NK-92 (cell line): Measurements from ENCODE around the gene ARIH2.
"Not testable (repeated sequence)": the region's sequence is repeated elsewhere in the genome, so short reads cannot be mapped to it uniquely, and the experiment has no call there.

Source experiments
- DNase-seq: peaks from one replicate; lab custom pipeline; 2025; ENCODE audit not compliant: unreplicated experiment; lab: John Stamatoyannopoulos, UW

Gene ARIH2

DNA sequence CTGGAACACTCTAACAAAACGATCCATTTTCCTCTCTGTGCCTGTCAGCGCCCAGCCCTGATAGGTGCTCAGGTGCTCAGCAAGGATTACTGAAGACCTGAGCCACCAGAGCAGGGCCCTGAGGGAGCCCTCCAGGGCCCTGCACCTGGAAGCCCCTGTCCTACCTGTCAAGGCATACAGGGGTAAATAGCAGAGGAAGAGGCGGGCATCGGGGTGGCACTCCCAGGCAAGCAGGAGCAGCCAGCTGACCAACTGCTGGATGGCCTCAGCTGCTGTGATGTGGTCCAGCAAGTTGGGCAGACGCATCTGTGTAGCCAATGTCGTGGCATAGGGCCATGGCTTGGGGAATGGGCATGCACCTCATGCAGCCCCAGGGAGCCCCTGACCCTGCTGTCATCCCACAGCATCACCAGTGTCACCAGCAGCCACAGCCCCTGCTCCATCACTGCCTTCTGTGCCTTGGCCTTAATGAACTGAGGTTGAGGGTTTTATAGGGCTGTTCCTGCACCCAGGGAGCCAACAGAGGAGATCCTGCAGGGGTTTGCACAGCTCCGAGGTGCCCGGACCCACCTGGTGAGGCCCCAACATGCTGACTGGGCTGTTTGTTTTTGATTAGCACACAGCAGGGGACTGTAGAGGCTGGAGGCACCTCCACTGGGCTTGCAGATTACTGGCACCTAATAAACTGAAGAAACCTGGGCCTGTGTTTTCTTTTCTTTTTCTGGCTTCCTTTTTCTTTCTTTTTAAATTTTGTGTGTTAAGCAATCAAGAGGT is 80.6 kb downstream of the ARIH2 start:
- no peak for DNase-seq

DNA sequence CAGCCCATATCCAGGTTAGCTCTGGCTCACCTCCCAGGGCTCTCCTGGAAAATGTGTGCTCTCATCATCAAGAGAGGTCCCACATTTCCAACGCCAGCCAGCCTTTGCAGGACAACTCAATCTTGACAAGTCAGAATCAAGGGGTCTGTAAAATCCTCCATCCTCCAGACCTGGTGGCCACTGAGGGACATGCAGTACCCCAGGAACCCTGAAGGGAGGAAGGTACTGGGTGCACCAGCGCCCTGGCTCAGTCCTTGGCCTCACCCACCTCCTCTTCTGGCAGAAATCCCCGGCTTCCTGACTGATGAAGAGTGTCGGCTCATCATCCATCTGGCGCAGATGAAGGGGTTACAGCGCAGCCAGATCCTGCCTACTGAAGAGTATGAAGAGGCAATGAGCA is 82.5 kb downstream of the ARIH2 start:
- no peak for DNase-seq

DNA sequence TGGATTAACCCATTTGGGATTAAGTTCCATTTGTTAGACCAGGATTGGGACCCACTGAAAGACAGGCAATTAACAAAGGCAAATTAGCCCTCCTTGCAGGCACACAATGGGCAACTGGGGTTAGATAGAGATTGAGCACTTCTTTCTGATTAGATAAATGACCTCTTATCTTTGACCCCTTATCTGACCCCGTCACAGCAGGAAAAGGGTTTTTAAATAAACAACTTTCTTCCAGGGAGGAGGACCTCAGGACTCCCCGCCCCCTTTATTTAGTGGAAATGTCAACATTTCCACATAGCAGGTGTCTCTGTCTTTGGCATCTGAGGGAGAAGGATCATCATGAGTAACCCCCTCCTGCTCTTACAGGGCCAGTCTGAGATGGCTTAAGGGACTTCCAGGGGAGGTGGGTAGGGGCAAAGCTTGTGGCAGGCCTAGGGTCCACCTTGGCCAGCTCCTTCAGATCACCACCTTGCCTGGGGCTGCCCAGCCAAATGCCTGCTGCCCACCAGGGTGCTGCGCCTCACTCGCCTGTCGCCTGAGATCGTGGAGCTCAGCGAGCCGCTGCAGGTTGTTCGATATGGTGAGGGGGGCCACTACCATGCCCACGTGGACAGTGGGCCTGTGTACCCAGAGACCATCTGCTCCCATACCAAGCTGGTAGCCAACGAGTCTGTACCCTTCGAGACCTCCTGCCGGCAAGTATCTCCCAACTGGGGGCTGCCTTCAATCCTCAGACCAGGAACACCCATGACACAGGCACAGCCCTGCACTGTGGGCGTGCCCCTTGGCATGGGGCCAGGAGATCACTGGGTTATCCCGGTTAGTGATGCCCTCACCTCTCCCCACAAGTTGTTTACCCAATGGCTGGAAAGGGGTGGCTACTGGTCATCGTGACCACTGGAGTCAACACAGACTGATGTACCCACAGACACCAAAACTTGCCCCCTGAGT is 86.0 kb downstream of the ARIH2 start:
- DNase-seq, result no peak

DNA sequence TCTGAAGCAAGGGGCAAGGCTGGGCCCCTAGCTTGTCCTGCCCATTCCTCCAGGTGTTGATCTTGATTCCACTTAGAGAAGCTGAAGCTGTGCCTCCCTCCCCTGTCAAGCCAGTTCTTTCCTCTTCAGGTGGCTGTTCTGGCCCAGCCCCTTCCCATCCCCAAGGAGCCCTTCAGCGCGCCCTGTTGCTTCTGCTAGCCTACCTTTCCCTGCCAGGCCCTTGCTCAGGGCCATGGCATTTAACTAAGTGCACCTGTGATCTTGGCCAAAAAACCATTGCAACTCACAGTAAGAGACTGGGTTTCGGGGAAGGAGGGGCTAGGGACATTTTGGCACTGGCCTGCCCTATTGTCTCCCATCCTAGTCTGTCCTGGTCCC is 86.7 kb downstream of the ARIH2 start:
- no peak for DNase-seq

DNA sequence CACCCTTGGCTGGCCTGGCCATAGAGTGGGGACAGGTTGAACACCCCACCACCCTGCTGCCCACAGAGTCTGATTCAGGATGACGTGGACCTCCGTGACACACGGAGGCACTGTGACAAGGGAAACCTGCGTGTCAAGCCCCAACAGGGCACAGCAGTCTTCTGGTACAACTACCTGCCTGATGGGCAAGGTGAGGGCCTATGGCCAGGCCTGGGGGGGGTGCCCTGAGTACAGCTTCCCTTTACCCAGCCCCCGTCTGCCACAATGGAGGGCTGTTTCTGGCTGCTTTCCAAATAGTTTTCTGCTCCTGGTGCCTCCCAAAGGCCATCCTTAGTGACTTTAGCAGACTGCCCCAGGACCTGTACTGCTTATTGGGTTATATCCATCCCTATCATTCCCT is 87.4 kb downstream of the ARIH2 start:
- no peak for DNase-seq

DNA sequence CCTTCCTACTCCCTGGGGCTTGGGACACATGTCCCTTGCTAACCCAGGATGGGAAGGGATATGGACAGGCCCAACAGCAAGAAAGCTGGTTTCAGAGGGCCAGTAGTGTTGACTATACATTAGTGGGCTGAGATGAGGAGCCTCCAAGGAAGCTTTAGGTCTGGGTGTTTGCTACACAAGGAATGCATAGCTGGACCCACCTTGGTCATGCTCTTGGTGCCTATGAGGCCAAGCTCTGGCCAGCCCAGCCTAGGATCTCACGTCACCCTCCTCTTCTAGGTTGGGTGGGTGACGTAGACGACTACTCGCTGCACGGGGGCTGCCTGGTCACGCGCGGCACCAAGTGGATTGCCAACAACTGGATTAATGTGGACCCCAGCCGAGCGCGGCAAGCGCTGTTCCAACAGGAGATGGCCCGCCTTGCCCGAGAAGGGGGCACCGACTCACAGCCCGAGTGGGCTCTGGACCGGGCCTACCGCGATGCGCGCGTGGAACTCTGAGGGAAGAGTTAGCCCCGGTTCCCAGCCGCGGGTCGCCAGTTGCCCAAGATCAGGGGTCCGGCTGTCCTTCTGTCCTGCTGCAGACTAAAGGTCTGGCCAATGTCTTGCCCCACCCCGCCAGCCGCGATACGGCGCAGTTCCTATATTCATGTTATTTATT is 87.9 kb downstream of the ARIH2 start:
- DNase-seq, result no peak

DNA sequence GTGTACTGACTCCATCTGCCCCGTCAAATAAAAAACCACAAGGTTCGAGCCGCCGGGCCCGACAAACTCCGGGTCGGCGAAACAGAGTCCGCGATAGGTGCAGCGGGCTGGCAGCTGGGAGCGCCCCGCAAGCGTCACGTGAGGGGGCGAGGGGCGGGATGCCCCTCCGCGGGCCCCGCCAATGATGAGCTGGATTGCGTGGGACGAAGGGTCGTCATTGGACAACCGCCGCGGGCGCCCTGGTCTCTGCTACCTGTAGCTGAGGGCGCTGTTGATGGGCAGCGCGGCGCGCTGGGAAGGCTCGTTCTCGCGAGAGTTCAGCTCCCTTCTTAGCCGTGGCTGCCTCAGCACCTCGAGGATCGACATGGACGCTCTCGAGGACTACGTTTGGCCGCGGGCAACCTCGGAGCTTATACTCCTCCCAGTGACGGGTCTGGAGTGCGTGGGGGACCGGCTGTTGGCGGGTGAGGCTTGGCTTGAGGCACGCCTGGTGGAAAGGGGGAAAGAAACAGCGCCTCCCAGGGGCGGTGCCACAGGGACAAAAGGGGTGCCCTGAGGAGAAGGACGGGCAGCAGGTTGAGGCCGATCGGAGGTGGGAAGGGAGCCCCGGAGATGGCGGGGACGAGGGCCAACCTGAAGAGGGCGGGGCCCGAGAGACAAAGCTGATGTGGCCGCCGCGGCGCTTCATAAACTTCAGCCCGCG is 88.6 kb downstream of the ARIH2 start, which contains the start of gene WDR6:
Gene WDR6 (plus strand): TSS at position 324 of the 703 bp plus-strand sequence. CDS start 41 bp downstream, at position 365.
- DNase-seq, result peak; percentile 63

DNA sequence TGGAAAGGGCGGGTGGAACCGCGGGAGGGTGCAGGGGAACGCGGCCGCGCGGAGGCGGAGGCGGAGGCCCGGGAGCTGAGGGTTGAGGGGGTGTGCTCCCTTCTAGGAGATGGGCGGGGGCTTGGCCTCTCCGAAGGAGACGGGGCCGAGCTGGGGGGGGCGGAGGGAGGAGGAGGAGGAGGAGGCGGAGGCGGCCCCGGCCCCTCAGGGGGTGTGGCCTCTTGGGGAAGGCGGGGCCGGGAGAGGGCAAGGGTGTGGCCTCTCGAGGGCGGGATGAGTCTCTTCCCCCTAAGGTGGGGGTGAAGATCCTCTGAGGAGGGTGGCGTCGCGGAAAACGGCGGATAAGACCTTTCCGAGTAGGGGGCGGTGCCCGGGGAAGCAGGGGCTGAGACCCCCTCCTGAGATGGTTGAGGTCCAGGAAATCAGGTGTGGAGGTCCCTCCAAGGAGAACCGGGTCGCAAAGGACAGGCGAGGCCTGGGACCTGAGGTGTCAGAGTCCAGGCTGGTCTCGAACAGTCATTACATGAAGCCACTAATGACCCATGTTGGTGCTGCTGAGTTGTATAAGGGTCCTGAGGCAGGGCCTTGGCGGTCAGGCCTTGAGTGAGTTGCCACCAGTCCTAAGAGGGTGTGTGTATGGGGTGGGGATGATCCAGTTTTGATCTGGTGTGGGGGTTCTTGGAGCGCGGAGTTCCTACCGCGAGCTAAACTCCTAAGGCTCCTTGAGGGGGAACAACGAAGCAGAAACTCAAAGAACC is 89.3 kb downstream of the ARIH2 start:
- peak; percentile 16 for DNase-seq

DNA sequence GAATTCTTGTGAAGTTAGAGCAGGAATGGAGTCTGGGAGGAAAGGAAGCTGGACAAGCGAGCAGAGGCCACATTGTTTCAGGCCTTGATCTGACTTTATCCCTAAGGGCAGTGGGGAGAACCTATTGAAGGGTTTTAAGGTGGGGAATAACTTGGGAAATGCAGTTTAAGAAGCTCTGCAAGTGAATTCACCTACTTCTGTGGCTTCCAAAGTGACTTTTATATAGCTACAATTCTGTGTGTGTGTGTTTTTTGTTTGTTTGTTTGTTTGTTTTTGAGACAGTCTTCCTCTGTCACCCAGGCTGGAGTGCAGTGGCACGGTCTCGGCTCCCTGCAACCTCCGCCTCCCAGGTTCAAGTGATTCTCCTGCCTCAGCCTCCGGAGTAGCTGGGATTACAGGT is 90.0 kb downstream of the ARIH2 start:
- not testable (repeated sequence) for DNase-seq

DNA sequence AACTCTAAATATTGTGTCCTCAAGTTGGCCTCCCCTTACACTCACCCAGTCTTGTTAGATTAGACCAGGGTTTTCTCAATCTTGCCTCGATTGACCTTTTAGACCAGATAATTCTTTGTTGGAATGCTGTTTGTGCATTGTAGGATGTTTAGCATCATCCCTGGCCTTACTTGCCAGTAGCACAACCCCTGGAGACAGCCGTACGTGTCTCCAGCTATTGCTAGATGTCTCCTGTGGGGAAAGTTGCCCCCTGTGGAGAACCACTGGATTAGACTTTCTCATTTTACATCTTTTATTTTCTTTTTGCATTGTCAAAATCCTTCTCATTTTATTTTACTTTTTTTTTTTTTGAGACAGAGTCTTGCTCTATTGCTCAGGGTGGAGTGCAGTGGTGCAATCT is 90.8 kb downstream of the ARIH2 start:
- no peak for DNase-seq

DNA sequence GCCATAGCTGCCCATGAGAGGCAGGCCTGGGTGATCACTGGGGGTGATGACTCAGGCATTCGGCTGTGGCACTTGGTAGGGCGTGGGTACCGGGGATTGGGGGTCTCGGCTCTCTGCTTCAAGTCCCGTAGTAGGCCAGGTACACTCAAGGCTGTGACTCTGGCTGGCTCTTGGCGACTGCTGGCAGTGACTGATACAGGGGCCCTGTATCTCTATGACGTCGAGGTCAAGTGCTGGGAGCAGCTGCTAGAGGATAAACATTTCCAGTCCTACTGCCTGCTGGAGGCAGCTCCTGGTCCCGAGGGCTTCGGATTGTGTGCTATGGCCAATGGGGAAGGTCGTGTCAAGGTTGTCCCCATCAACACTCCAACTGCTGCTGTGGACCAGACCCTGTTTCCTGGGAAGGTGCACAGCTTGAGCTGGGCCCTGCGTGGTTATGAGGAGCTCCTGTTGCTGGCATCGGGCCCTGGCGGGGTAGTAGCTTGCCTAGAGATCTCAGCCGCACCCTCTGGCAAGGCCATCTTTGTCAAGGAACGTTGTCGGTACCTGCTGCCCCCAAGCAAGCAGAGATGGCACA is 93.9 kb downstream of the ARIH2 start:
- DNase-seq, result no peak

DNA sequence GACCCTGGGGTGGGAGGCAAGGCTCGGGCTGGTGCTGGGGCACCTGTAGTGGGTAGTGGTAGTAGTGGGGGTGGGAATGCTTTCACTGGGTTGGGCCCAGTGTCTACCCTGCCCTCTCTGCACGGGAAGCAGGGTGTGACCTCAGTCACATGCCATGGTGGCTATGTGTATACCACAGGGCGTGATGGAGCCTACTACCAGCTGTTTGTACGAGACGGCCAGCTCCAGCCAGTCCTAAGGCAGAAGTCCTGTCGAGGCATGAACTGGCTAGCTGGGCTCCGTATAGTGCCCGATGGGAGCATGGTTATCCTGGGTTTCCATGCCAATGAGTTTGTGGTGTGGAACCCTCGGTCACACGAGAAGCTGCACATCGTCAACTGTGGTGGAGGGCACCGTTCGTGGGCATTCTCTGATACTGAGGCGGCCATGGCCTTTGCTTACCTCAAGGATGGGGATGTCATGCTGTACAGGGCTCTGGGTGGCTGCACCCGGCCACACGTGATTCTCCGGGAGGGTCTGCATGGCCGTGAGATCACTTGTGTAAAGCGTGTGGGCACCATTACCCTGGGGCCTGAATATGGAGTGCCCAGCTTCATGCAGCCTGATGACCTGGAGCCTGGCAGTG is 94.6 kb downstream of the ARIH2 start:
- DNase-seq, result no peak

DNA sequence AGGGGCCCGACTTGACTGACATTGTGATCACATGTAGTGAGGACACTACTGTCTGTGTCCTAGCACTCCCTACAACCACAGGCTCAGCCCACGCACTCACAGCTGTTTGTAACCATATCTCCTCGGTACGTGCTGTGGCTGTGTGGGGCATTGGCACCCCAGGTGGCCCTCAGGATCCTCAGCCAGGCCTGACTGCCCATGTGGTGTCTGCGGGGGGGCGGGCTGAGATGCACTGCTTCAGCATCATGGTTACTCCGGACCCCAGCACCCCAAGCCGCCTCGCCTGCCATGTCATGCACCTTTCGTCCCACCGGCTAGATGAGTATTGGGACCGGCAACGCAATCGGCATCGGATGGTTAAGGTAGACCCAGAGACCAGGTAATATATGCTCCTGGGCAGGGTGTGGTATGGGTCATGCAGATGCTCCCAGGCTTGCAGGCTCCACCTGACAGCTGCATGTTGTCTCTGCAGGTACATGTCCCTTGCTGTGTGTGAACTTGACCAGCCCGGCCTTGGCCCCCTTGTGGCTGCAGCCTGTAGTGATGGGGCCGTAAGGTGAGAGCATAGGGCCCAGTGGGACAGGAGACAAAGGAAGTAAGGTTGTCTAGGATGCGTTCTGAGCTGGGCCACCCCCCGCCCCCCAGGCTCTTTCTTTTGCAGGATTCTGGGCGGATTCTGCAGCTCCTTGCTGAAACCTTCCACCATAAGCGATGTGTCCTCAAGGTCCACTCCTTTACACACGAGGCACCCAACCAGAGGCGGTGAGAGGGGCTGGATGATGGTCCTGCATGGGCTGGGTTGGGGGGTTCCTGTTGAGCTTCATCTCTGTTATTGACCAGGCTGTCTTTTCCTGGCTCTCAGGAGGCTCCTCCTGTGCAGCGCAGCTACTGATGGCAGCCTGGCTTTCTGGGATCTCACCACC is 95.4 kb downstream of the ARIH2 start:
- DNase-seq, result no peak

DNA sequence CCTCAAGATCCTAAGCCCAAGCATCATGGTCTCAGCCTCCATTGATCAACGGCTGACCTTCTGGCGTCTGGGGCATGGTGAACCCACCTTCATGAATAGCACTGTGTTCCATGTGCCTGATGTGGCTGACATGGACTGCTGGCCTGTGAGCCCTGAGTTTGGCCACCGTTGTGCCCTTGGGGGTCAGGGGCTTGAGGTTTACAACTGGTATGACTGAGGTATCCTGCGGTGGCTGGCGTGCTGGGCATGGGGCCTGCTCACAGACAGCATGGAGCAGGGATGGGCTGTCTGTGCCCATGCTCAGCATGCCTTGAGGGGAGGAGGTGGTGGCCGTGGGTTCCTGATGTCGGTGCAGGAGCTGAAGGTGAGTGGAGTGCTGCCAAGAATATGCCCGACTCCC is 96.4 kb downstream of the ARIH2 start:
- no peak for DNase-seq

DNA sequence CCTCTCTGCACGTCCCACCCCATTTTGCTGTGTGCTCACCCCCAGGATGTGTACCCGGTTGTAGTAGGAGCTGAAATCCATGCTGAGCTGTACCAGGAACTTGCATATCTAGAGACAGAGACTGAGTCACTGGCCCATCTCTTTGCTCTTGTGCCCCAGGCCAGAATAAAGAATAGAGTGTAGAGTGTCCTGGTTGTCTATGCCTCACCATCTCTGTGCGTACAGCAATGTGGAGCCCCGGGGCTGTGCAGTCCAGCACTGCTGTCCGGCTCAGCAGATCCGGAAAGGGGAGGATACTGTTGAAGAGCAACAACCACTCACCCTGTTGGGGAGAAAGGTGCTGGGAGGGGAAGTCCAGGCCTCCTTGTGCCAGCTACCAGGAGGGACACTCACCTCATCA is 97.1 kb downstream of the ARIH2 start:
- DNase-seq, result no peak

DNA sequence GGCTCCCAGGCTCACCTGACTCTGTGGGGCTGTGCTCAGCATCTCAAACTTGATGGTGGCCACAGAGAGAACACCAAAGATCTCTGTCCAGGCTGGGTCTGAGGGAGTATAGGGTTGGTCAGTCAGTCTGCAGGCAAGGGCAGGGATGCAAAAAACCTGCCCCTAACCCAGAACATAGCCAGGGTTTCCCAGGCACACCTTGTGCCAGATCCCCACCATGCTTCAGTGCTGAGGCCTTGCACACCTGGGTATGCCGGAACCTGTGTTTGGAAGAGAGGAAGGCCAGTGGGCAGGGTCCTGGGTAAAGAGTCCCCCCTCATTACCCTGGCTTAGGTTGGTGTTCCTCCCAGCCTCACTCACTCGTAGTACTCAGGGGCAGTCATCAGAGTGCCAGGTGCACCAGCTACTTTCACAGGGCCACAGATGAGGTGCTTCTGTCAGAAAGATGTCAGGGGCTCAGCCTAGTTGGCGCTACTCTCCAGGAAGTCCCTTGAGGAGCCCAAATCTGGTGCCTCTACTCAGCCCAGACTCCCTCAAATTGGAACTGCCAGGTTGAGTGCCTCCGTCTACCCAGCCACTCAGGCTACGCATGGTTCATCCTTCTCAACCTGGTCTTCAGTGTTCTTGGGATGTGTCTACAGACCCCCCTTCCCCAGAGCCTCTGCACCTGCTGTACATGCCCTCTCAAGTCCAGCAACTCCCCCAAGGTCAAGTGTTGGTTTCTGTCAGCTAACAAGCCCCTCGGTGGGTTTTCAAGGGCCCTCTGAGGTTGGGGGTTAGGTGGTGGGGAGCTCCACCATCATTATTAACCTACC is 98.0 kb downstream of the ARIH2 start:
- DNase-seq, result no peak

DNA sequence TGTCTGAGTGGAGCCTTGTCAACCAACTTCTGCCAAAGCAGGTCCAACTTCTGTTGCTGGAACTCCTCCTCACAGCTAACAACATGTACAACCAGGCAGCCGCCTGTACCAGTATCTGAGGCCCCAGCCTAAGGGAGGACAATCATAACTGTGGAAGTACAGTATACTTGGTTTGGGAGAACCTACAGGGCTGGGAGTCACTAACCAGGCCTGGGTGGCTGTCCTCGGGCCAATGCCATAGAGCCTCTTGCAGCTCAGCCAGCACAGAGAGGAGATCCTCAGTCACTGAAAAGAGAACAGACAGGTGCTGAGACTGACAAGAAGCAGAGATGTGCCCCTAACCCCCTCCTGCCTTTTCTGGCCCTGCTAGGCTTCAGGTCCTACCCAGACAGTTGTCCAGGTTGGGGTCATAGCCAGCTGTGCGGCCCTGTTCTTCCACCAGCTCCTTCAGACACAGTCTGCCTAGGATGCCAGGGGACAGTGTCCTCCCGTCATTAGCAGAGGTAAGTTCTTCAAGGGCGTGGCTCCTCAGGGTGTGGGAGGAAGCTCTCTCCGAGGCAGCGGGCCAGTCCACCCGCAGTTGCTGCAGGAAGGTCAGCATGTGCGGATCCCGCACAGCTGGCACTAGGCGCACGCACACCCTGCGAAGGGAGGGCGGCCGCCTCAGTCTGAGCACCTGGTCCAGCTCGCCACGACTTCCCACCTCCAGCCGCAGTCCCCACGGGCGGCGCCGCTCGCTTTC is 98.8 kb downstream of the ARIH2 start:
- DNase-seq, result no peak
